NCI-H2171 (cell line): ENCODE results near the gene TSHB.
"Not testable (repeated sequence)": the region's sequence is repeated elsewhere in the genome, so short reads cannot be mapped to it uniquely, and the experiment has no call there.

ENCODE experiments used
- DNase-seq: peaks from one replicate; lab custom pipeline; 2025; lab: John Stamatoyannopoulos, UW

Gene TSHB

GRCh38 chr1:115029526-115029925 lies at the start of gene TSHB:
TSHB (plus strand) TSS chr1:115029826; CDS start chr1:115033363, 3,537 bp downstream.
- DNase-seq = no peak

- DNase-seq = no peak
Measured at GRCh38 chr1:114982251-114982650, 47.4 kb upstream of the TSHB start.

GRCh38 chr1:114986286-114986685 lies 43.3 kb upstream of the TSHB start:
- no peak for DNase-seq

GRCh38 chr1:114988095-114988494 lies 41.5 kb upstream of the TSHB start:
- no peak for DNase-seq

- no peak for DNase-seq
Measured at GRCh38 chr1:114997510-114998289, 31.9 kb upstream of the TSHB start.

GRCh38 chr1:115006191-115006590 lies 23.4 kb upstream of the TSHB start:
- DNase-seq = no peak

- no peak for DNase-seq
Measured at GRCh38 chr1:115012006-115012405, 17.6 kb upstream of the TSHB start.

GRCh38 chr1:115012434-115012833 lies 17.2 kb upstream of the TSHB start:
- DNase-seq = no peak

GRCh38 chr1:115013792-115014191 lies 15.8 kb upstream of the TSHB start:
- DNase-seq = no peak

GRCh38 chr1:115019549-115019948 lies 10.1 kb upstream of the TSHB start:
- DNase-seq = not testable (repeated sequence)

- DNase-seq = no peak
Measured at GRCh38 chr1:115021145-115021544, 8.5 kb upstream of the TSHB start.

GRCh38 chr1:115023593-115023992 lies 6.0 kb upstream of the TSHB start:
- DNase-seq = no peak

GRCh38 chr1:115031595-115031994 lies 2.0 kb downstream of the TSHB start:
- no peak for DNase-seq

- no peak for DNase-seq
Measured at GRCh38 chr1:115035652-115036051, 6.0 kb downstream of the TSHB start.

GRCh38 chr1:115036814-115037507 lies 7.3 kb downstream of the TSHB start:
- DNase-seq = no peak

GRCh38 chr1:115040501-115040900 lies 10.9 kb downstream of the TSHB start:
- DNase-seq = no peak

- no peak for DNase-seq
Measured at GRCh38 chr1:115041654-115042053, 12.0 kb downstream of the TSHB start.

- DNase-seq = no peak
Measured at GRCh38 chr1:115046751-115047150, 17.1 kb downstream of the TSHB start.

GRCh38 chr1:115051850-115052249 lies 22.2 kb downstream of the TSHB start:
- DNase-seq = no peak

- DNase-seq = peak; percentile 47
Measured at GRCh38 chr1:115052454-115053083, 22.9 kb downstream of the TSHB start.

- no peak for DNase-seq
Measured at GRCh38 chr1:115056395-115056798, 26.8 kb downstream of the TSHB start.

- no peak for DNase-seq
Measured at GRCh38 chr1:115057661-115058254, 28.1 kb downstream of the TSHB start.

GRCh38 chr1:115059316-115059715 lies 29.7 kb downstream of the TSHB start:
- DNase-seq = no peak
